ENCODE data around the gene ADRA2B. TPM values are rescaled to one million over a fixed set of nuclear protein-coding genes. Genes with fewer than 3 reads are reported as not detected.

The ADRA2B gene
- total and polyA plus RNA-seq, 4 donors: 0.26 to 34.0 (median 0.81) TPM; not detected in 1

DNA sequence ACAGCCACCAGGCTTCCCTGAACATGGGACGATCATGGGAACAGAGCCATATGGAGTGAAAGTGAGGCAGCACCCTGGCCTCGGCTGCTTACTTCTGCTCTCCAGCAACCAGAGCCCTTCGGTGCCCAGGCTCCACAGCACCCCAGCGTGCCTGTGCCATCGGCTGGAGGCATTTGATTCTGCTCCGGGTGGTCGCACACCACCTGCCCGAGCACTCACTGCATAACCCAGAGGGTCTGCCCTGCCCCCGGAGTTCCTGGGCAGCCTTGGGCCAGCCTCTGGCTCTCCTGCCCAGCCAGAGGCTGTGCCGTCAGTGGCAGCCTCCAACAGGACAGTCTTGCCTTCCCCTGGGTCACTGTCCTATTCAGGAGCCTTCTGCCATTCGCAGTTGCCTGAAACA lies 18.1 kb upstream of the ADRA2B start:
- Histone ChIP-seq H3K36me3 (ENCODE audit: control insufficient read depth in 1 of 2, insufficient read depth in 2 of 2, low read length in 1 of 2) (no peaks in the 10 kb centered on the region), H3K27me3 (ENCODE audit: control insufficient read depth in 1 of 2, insufficient read depth in 2 of 2, low read length in 1 of 2) (no peaks in the 10 kb centered on the region), H3K9me3 (ENCODE audit: control insufficient read depth, low read length) (no peaks in the 10 kb centered on the region), H3K4me3 (ENCODE audit: low read length in 2 of 2) (no peak overlapping the region), H3K27ac (ENCODE audit: low read depth in 1 of 2, low read length in 2 of 2) (no peak overlapping the region), H3K4me1 (ENCODE audit: control insufficient read depth in 1 of 2, insufficient read depth in 2 of 2, low read length in 2 of 2) (no peaks in the 10 kb centered on the region)
- ATAC-seq (ENCODE audit: low FRiP score) (no peak), DNase-seq (no peak)
- WGBS, 2 donors: 91% methylated on average over 11 of the region's 11 CpGs
- intact Hi-C loops (cut with DNase I): loop anchor here in 1 of 2 donors (10.0 kb wide), 1 partner anchor 370 kb away; the partner anchor contains the start of gene NEURL3

- Histone ChIP-seq H3K27ac (ENCODE audit: low read depth in 1 of 2, low read length in 2 of 2) (no peak overlapping the region), H3K4me1 (ENCODE audit: control insufficient read depth in 1 of 2, insufficient read depth in 2 of 2, low read length in 2 of 2) (no peaks in the 10 kb centered on the region), H3K27me3 (ENCODE audit: control insufficient read depth in 1 of 2, insufficient read depth in 2 of 2, low read length in 1 of 2) (no peaks in the 10 kb centered on the region), H3K4me3 (ENCODE audit: low read length in 2 of 2) (no peak overlapping the region), H3K36me3 (ENCODE audit: control insufficient read depth in 1 of 2, insufficient read depth in 2 of 2, low read length in 1 of 2) (no peaks in the 10 kb centered on the region), H3K9me3 (ENCODE audit: control insufficient read depth, low read length) (no peaks in the 10 kb centered on the region)
- intact Hi-C loops (cut with DNase I): loop anchor here in 1 of 2 donors (10.0 kb wide), 1 partner anchor 373 kb away; the partner anchor contains the start of gene NEURL3
- WGBS, 2 donors: 92 to 93% methylated on average over 26 of the region's 26 CpGs
- ATAC-seq (ENCODE audit: low FRiP score) (no peak), DNase-seq (no peak)
These were observed 15.7 kb upstream of the ADRA2B start for GRCh38 chr2:96131813-96132745.

DNA sequence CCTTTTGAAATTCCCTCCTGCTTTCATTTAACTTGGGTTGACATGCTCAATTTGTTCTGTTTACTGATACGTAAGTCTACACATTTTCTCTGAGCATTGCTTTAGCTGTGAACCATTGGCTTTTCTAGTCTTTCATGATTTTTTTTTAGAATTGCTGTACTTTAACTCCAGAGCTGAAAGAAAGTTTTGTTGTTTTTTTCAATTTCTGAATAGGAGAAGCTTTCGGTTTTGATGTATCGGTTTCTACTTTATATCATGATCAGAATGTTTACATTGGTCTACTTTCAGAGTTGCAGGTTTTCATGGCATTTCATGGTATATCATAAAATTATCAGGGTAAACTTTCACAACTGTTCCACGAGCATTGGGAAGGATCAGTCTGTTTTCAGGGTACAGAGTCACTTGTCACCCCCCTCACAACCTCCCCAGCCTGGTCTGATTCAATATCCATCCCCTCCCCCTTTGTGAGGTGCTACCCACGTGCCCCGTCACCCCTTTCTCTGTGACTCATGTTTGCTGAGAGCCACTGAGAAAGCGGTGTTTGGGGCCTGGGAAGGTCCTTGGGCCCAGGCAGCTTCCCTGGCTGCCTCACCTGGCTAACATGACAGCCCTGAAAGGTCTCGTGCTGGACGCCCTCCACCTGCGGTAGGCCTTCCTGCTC lies 14.9 kb upstream of the ADRA2B start:
- DNase-seq: no peak
- H3K36me3 ChIP-seq (ENCODE audit: control insufficient read depth in 1 of 2, insufficient read depth in 2 of 2, low read length in 1 of 2): no peaks in the 10 kb centered on the region
- H3K9me3 ChIP-seq (ENCODE audit: control insufficient read depth, low read length): no peaks in the 10 kb centered on the region
- H3K4me3 ChIP-seq (ENCODE audit: low read length in 2 of 2): no peak overlapping the region
- no peaks in the 10 kb centered on the region for H3K27me3 ChIP-seq (ENCODE audit: control insufficient read depth in 1 of 2, insufficient read depth in 2 of 2, low read length in 1 of 2)
- ATAC-seq (ENCODE audit: low FRiP score): no peak
- H3K4me1 ChIP-seq (ENCODE audit: control insufficient read depth in 1 of 2, insufficient read depth in 2 of 2, low read length in 2 of 2): no peaks in the 10 kb centered on the region
- no peak overlapping the region for H3K27ac ChIP-seq (ENCODE audit: low read depth in 1 of 2, low read length in 2 of 2)
- intact Hi-C loops (cut with DNase I): loop anchor here in 1 of 2 donors (10.0 kb wide), 1 partner anchor 374 kb away; the partner anchor contains the start of gene NEURL3
- WGBS, 2 donors: 86 to 90% methylated on average over 10 of the region's 10 CpGs

- WGBS, 2 donors: 95 to 98% methylated on average over 4 of the region's 4 CpGs
- DNase-seq (no peak), ATAC-seq (ENCODE audit: low FRiP score) (no peak)
- Histone ChIP-seq H3K27ac (ENCODE audit: low read depth in 1 of 2, low read length in 2 of 2) (no peak overlapping the region), H3K27me3 (ENCODE audit: control insufficient read depth in 1 of 2, insufficient read depth in 2 of 2, low read length in 1 of 2) (no peaks in the 10 kb centered on the region), H3K9me3 (ENCODE audit: control insufficient read depth, low read length) (no peaks in the 10 kb centered on the region), H3K4me3 (ENCODE audit: low read length in 2 of 2) (no peak overlapping the region), H3K36me3 (ENCODE audit: control insufficient read depth in 1 of 2, insufficient read depth in 2 of 2, low read length in 1 of 2) (no peaks in the 10 kb centered on the region), H3K4me1 (ENCODE audit: control insufficient read depth in 1 of 2, insufficient read depth in 2 of 2, low read length in 2 of 2) (no peaks in the 10 kb centered on the region)
- intact Hi-C loops (cut with DNase I): loop anchor here in 1 of 2 donors (10.0 kb wide), 1 partner anchor 374 kb away; the partner anchor contains the start of gene NEURL3
These were observed 14.1 kb upstream of the ADRA2B start for GRCh38 chr2:96130483-96130882.

GRCh38 chr2:96129528-96130120 lies 13.3 kb upstream of the ADRA2B start:
- intact Hi-C loops (cut with DNase I): loop anchor here in 1 of 2 donors (10.0 kb wide), 1 partner anchor 375 kb away; the partner anchor contains the start of gene NEURL3
- WGBS, 2 donors: 86 to 87% methylated on average over 16 of the region's 16 CpGs
- H3K4me3 ChIP-seq (ENCODE audit: low read length in 2 of 2): no peak overlapping the region
- H3K4me1 ChIP-seq (ENCODE audit: control insufficient read depth in 1 of 2, insufficient read depth in 2 of 2, low read length in 2 of 2): no peaks in the 10 kb centered on the region
- H3K27ac ChIP-seq (ENCODE audit: low read depth in 1 of 2, low read length in 2 of 2): no peak overlapping the region
- DNase-seq (no peak), ATAC-seq (ENCODE audit: low FRiP score) (no peak)
- no peaks in the 10 kb centered on the region for H3K9me3 ChIP-seq (ENCODE audit: control insufficient read depth, low read length)
- H3K36me3 ChIP-seq (ENCODE audit: control insufficient read depth in 1 of 2, insufficient read depth in 2 of 2, low read length in 1 of 2): no peaks in the 10 kb centered on the region
- no peaks in the 10 kb centered on the region for H3K27me3 ChIP-seq (ENCODE audit: control insufficient read depth in 1 of 2, insufficient read depth in 2 of 2, low read length in 1 of 2)

DNA sequence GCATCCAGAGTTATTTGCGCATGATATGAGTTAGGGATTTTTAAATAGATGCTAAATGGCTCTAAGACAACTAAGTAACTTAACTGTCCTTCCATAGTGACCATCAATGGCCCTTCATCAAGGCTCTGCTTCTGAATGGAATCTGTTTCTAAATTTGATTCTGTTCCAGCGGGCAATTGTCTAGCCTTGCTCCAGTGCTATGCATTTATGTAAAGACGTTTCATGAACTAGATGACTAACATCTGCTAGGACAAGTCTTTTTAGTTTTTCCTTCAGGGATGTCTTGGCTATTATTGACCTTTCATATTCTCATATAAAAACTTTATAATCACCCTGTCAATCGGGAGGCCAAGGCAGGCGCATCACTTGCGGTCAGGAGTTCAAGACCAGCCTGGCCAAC lies 12.1 kb upstream of the ADRA2B start:
- no peaks in the 10 kb centered on the region for H3K9me3 ChIP-seq (ENCODE audit: control insufficient read depth, low read length)
- ATAC-seq (ENCODE audit: low FRiP score): no peak
- H3K4me1 ChIP-seq (ENCODE audit: control insufficient read depth in 1 of 2, insufficient read depth in 2 of 2, low read length in 2 of 2): no peaks in the 10 kb centered on the region
- WGBS, 2 donors: 87 to 91% methylated on average over 6 of the region's 6 CpGs
- DNase-seq: no peak
- no peak overlapping the region for H3K4me3 ChIP-seq (ENCODE audit: low read length in 2 of 2)
- H3K36me3 ChIP-seq (ENCODE audit: control insufficient read depth in 1 of 2, insufficient read depth in 2 of 2, low read length in 1 of 2): no peaks in the 10 kb centered on the region
- intact Hi-C loops (cut with DNase I): no loop called here
- H3K27ac ChIP-seq (ENCODE audit: low read depth in 1 of 2, low read length in 2 of 2): no peak overlapping the region
- no peaks in the 10 kb centered on the region for H3K27me3 ChIP-seq (ENCODE audit: control insufficient read depth in 1 of 2, insufficient read depth in 2 of 2, low read length in 1 of 2)

DNA sequence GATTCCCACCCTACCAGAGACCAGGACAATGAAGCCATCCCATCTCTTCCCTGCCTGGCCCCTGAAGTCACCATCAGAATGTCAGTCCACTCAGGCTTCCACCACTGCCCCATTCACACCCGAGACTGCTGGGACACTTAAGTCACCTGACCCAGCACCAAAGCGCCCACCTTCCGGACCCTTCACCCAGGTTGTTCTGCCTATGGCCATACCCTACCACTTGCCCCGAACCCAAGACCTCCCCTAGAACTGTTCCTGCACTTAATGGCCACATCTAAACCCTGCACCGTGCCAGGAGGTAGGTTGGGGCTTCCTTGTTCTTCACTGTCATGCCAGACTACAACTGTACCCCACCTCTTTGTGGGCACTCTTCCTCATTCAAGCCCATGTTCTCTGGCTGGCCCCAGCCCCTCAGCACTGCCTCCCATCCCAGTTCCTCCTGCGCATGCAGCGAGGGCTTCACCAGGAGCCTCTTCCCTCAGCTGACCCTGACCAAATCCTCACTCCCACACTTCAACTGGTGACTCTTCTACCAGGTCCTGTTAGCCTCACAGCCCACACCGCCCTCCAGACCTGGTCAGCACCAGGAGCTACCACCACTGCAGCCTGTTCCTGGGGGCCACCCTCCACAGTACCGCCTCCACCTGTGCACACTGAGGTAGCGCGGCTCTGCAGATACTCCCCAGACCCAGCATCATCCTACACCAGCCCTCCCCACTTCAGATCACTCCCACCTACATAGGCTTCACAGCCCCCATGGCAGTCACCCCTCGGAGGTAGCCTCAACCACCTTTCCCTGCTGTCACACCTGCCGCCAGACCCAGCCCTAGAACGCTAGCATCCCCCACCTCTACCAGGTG lies 8.3 kb upstream of the ADRA2B start:
- Histone ChIP-seq H3K36me3 (ENCODE audit: control insufficient read depth in 1 of 2, insufficient read depth in 2 of 2, low read length in 1 of 2) (no peaks in the 10 kb centered on the region), H3K4me1 (ENCODE audit: control insufficient read depth in 1 of 2, insufficient read depth in 2 of 2, low read length in 2 of 2) (no peaks in the 10 kb centered on the region), H3K27me3 (ENCODE audit: control insufficient read depth in 1 of 2, insufficient read depth in 2 of 2, low read length in 1 of 2) (no peaks in the 10 kb centered on the region), H3K9me3 (ENCODE audit: control insufficient read depth, low read length) (no peaks in the 10 kb centered on the region), H3K27ac (ENCODE audit: low read depth in 1 of 2, low read length in 2 of 2) (no peak overlapping the region), H3K4me3 (ENCODE audit: low read length in 2 of 2) (no peak overlapping the region)
- intact Hi-C loops (cut with DNase I): no loop called here
- no peak for ATAC-seq (ENCODE audit: low FRiP score)
- WGBS, 2 donors: 94 to 95% methylated on average over 14 of the region's 14 CpGs
- no peak for DNase-seq

DNA sequence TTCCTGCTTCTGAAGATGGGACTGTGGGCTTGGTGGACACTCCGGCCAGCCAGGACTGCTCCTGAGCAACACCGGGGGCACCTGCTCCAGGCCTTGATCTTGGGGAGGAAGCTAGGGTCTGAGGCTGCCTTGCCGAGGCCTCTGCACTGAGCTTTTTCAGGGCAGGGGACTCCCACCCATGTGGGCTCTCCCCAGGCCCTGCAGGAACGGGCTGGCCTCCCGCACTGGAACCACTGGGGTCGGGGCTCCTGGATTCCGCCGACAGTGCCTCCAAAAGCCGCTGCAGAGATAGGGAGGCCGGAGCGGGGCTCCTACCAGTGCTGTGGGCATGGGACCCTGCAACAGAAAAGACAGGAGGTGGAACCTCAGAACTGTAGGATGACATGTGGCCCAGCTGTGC lies 7.6 kb upstream of the ADRA2B start:
- Histone ChIP-seq H3K9me3 (ENCODE audit: control insufficient read depth, low read length) (no peaks in the 10 kb centered on the region), H3K4me3 (ENCODE audit: low read length in 2 of 2) (no peak overlapping the region), H3K27me3 (ENCODE audit: control insufficient read depth in 1 of 2, insufficient read depth in 2 of 2, low read length in 1 of 2) (no peaks in the 10 kb centered on the region), H3K36me3 (ENCODE audit: control insufficient read depth in 1 of 2, insufficient read depth in 2 of 2, low read length in 1 of 2) (no peaks in the 10 kb centered on the region), H3K4me1 (ENCODE audit: control insufficient read depth in 1 of 2, insufficient read depth in 2 of 2, low read length in 2 of 2) (no peaks in the 10 kb centered on the region), H3K27ac (ENCODE audit: low read depth in 1 of 2, low read length in 2 of 2) (no peak overlapping the region)
- ATAC-seq (ENCODE audit: low FRiP score) (no peak), DNase-seq (no peak)
- intact Hi-C loops (cut with DNase I): no loop called here
- WGBS, 2 donors: 94% methylated on average over 11 of the region's 11 CpGs

All from aorta (tissue), 5 donors.